Activated CD4-positive, alpha-beta T cell treated with anti-CD3 and anti-CD28 coated beads, Interleukin-10, Interleukin-2, amounts not matched to agents 100 ng/mL and 50 ng/mL, durations not matched to agents 16 hours and 8 hours (primary cell): ENCODE results near the gene LGALSL.
A peak's percentile ranks its signal among the peaks of the same experiment; 100 is the strongest.

Experiments
- DNase-seq: peaks from one replicate; pipeline ENCODE4 v3.0.0-alpha.2; 2020

LGALSL gene

DNA sequence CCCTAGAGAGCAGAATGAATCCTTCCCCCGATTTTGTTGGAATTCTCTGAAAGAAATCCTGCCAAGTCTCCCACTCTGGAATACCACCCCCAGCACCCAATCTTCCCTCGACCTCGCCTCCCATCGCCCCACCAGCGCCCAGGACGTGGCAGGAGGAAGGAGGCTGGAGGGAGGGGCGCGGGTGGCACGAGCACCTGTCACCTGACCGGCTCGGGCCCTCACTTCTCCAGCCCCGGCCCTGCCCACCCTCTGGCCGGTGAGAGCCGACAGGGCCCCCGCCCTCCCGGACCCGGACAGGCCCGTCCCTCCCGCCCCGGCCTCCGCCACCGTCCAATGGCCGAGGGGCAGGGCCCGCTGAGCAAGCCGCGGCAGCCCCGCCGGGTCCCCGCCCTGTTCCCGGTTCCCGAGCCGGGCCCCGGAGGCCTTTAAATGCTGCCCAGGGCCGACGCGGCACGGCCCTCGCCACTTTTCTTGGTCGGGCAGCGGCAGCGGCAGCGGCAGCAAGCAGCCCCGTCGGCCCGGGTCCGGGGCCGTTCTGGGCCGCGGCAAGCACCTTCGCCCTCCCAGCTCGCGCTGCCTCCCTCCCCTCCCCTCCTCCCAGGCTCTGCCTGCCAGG lies at the start of gene LGALSL:
TSS of gene LGALSL (plus strand) at position 393 of the 616 bp plus-strand sequence. CDS start 384 bp downstream, outside the sequence.
- peak; percentile 60 for DNase-seq

DNA sequence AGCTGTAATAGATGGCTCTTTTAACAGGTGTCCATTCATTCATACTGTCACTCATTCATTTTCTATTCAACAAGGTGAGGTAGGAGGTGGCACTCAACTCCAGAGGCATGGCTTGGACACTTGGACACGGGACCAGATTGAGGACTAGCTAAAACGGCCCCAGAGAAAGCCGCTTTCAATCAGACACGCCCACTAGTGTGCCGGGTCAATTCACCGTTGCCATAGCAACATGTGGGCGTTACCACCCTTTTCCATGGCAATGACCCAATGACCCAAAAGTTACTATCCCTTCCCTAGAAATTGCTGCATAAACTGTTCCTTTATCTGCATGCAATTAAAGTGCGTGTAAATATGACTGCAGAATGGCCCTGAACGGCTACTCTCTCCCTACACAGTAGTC lies 49.2 kb upstream of the LGALSL start:
- no peak for DNase-seq

DNA sequence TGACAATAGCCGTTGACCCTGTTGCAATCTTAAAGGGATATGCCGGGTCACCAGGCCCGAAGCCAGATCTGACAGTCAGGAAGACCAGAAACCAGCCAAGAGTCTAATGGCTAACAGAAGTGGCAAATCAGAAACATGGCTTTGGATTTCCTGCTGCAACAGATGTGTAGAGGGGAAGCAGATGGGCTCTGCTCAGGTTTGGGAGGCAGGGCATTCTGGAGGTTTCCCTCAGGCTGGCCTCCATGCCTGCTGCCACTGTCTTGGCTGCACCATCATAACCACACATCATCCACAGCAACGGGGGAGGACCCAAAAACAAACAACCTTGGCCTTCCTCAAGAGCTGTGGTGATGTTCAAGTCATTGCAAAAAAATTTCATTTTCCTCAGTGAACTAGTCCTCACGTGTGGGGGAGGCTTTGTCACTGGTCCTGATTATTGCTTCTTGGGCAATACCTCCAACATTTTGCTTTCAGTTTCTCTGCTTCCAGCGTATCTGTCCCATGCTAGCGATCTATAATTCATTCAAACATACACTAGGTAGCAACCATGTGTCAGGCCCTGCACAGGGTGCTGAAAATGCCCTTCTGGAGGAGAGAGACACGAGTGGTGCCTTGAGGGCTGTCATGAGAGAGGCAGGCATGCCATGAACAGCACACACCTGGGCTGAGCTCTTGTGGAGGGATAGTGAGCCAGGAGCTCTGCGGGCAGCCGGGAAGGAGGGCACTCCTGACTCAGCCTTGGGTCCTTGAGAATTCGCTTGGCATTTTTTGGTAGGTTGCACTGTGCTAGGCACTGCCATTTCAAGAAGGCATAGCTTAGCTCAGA lies 48.2 kb upstream of the LGALSL start:
- DNase-seq: no peak

DNA sequence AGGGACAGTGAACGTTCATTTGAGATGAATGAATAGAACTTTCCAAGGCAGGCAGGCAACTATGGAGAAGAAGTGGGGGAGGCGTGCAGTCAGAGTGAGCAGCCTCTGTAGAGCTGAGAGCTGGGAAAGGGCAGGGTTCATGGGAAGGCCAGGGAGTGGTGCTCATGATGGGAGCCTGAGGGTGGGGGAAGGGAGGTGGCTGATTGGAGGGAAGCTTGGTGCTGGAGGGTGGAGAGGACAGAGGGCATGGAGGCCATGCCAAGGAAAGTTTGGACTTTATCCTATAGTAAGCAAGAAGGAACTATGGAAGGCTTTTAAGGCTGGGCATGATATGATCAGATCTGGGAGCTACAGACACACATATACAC lies 47.6 kb upstream of the LGALSL start:
- no peak for DNase-seq

DNA sequence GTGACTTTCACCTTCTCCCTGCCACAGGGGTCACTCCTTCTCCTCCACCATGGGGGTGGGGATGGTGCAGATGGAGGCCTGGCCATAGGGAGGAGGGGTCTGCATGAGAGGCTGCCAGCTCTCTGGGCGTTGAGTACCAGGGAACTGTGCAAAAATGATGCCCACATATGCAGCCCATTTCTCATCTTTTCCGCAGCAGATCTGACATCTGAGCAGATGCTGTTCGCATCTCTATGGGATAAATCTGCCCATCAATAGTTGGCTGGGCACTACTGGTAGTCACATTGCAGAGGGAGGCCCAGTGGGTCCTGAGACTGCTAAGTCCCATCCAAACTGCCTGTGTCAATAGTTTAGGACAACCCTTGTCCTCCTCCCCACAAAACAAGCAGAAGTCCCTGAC lies 45.9 kb upstream of the LGALSL start:
- no peak for DNase-seq

DNA sequence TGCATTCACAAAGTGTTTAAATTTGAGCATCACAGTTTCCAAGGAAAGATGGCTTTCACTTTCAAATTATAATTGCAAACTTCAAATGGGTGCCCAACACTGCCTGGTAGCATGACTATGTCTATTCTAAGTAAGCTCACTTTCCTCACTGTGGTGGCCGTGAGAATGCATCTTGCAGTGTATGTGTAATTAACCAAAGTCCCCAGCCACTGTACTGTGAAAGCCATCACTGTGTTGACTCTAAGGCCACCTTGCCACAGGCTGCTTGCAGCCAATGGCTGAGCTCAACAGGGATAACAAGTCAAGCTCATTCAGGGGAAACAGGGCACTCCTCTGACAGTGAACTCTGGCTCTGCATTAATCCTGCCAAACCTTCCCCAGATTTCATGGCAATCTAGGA lies 43.3 kb upstream of the LGALSL start:
- DNase-seq: no peak

DNA sequence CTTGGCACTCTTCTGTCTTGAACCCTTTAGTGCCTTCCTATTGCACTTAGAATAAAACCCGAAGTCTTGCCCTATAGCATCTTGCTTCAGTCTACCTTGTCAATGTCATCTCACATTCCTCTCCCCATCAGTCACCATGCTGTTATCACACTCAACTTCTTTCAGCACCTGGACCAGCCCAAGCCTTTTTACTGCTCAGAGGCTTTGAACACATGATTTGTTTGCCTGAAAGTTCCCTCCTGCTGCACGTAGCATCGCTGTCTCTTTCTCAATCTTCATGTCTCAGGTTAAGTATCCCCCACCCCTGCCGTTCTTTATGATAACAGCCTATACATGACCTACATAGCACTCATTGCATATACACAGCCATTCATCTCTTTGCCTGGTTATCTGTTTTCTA lies 41.3 kb upstream of the LGALSL start:
- no peak for DNase-seq

DNA sequence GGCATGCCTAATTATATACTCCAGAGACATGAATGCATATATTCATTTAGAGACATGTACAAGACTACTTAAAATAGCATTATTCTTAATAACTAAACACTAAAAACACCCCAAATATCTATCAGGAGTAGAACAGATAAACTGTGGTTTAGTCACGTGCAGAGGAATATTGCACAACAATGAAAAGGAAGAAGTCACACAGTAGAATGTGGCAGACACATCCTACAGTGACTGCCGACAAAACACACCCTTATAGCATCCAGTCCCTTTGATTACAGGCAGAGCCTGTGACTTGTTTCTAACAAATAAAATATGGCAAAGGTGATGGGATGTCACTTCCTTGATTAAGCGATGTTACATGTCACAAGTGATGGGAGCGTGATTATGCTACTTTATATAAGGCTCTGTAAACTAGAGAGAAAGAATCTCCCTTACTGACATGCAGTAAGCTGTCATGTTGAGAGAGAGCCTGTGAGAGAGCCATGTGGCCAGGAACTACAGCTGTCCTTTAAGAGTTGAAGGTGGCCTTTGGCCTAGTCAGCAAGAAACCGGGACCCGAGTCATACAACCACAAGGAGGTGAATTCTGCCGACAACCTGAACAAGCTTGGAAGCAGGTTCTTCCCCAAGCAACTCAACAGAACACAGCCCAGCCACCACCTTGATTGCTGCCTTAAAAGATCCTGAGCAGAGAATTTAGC lies 39.1 kb upstream of the LGALSL start:
- DNase-seq: no peak

DNA sequence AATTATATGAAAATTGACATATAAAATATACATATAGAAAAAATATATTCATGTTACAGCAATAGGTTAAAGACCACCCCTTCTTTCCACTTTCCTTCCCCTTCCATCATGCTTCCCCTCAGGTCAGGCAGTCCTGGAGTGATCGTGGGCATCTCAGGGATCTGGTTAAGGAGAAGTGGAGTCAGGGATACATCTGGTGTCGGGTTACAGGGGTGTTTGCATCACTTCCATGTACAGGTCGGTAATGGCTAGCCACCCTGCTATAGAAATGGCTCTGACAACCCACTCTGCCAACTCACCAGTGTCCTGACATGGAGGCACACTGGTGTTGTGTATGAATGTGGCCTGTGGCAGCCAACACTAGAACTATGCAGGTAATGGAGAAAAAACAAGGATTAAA lies 36.3 kb upstream of the LGALSL start:
- DNase-seq: no peak

DNA sequence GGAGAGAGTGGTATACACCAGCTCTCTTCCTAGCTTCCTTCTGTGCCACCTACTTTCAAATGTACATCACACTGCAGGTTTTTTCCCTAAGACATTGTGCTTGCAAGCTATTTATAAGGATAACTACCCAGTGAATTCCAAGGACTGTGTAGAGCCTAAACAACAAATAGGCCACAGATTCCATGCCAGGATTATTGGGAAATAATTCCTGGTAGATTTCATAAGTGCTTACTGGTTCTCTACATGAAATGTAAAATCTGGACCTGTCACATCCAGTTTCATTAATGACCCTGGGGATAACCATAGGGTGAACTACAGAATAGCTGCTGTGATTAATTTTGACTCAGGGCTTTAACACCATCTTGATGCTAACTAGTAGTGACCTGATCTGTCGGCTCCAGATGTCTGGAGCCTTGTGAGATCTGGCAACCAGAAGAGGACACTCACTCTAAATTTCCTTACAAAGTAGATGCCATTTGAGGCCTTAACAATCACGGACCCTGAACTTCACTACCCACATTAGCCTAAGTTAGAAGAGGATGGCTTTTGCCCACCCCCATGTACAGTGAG lies 34.3 kb upstream of the LGALSL start:
- DNase-seq: no peak

DNA sequence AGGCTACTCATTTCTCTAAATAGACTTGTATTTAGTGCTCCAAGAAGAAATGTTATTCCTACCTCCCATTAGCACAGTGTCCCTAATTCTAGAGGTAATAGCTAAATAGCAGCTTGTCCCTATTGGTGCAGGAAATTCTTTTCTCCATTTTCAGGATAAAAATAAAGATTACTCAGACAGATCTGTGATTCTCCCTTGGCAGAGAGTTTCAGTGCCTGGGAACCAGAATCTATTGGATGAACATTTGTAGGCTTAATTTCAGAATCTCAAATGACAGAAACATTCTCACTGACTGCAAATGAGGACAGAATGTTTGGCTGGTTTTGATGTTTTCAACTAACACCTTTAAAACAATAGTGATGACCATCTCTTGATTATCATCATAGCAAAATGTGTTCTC lies 33.3 kb upstream of the LGALSL start:
- DNase-seq: no peak

DNA sequence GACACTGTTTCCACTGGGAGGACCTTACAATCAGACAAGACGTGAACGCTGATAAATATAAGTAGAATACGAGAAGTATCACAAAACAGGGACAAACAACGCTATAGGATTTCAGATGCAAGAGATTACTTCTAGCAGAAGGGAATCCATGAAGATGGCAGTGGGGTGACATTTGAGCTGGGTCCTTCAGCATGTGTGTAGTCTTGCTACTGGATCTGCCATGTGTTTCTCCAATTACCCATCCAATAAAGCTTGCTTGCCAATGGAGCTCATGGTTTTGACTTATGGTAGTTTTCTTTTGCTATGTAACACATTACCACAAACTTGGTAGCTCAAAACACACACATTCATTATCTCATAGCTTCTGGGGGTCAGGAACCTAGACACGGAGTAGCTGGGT lies 32.8 kb upstream of the LGALSL start:
- no peak for DNase-seq

DNA sequence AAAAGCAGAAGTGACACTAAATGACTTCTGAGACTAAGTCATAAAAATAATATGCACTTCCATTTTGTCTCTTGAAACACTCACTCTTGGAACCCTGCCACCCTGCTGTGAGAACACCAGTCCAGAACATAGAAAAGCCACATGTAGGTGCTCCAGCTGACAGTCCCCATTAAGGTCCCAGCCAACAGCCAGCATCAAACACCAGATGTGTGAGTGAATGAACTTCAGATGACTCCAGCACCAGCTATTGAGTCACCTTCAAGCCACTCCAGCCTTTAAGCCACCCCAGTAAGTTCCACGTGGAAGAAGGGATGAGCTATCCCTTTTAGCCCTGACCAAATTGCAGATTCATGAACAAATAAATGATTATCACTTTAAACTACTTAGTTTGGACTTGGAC lies 31.5 kb upstream of the LGALSL start:
- no peak for DNase-seq

DNA sequence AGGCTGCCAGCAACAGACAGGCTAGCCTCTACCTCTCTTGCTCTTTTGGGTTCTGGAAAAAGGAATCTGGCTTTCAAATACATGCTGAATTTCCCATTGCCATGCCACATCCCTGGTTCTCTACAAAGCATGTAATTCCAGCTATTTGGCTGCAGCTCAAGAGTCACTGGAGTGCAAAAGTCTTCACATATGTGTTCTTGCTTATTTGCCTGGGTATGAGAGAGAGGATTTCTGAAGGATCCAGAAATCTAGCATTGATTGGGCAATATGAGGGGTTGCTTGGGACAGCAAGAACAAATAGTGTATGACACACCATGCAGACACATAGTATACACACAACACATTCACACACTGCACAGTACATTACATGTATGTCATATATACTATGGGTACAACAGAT lies 30.7 kb upstream of the LGALSL start:
- DNase-seq: no peak

DNA sequence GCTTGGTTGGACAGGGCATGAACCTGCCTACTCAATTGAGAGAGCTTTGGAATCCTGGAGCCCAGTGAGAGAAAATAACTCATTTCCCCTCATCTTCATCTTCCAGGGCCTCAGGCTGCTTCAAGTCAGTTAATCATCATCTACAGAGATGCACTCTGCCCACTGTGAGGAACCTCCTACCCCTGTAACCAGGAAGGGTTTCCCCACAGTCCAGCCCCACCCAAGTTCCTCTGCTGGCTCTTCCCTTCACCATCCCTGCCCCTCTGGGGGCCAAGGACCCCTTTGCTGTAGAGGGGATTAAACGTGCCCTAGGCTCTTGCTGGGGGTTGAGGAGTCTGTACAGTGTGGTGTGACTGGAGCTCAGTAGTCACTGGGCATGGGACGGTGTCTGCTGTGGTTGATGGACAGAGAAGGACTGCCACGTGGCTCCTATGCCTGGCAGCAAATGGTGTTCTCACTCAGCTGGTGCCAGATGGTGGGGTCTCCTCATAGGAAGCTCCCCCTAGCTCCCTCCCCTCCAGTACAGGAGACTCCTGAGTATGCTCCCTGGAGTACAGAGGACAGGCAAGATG lies 29.5 kb upstream of the LGALSL start:
- DNase-seq: no peak

DNA sequence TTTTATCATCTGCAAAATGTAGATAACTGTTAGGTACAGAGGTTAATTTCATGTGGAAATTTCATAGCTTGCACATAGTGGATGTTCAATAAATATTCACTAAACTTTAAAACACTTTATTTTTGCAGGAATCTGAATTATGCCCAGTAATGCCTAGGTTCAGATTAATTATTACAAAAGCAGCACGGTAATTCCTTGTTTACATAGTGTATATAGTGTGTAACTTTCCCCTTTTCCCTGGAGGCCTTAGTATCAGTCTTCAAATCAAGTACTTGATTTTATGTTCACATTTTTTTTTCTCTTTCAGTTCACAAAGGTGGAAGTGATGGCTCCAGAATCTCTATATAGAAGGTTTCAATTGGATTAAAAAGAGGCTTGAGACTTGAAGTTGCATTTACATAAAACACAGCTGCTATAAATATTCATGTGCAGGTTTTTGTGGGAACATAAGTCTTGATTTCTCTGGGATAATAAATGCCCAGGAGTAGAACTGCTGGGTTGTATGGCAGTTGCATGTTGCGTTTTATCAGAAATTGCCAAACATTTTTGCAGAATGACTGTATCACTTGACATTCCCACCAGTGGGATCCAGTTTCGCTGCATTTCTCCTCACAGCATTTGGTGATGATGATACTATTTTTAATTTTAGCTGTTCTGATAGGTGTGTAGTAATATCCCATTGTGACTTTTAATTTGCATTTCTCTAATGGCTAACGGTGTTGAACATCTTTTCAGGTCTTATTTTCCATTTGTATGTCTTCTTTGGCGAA lies 27.6 kb upstream of the LGALSL start:
- no peak for DNase-seq

DNA sequence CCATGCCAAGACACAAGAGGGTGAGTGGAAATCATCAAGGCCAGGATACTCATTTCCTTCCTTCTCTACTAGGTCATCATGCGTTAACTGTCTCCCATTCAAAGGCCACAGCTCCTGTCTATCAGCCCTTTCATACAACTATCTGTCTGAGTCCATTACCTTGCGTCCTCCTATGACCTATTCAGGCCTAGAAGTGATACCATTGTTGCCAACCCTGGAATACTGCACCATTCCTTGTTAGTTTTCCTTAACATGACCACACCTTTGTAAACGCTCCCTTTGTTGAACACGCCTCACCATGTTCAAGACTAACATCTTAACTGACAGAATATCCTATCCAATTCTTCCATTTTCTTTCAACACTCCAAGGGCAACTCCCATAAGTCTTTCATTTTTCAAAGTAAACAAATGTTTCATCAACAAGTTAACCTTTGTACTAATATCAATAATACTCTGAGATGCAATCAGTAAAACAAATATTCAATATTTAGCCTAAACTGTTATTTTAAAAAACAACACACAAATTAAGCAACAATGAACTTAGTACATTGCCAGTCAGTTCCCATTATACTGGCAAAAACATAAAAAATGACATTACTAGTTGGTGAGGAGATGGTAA lies 19.8 kb upstream of the LGALSL start:
- no peak for DNase-seq

DNA sequence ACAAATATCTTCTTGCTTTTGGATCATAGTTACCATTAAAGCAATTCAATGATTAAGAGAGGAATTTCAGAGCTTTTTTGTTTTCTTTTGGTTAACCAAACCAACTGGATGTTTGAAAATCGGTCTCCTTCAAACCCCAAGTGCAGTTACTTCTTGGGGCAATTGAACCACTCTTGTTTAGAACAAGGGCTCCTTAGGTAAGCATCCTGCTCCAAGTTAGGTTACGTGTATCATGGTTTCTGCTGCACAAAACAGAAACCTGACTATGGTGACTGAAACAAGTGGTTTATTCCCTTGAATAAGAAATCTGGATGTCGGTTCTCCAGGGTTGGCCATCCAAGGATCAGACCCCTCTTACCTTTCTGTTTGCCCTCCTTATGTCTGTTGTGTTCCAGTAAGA lies 16.1 kb upstream of the LGALSL start:
- no peak for DNase-seq

DNA sequence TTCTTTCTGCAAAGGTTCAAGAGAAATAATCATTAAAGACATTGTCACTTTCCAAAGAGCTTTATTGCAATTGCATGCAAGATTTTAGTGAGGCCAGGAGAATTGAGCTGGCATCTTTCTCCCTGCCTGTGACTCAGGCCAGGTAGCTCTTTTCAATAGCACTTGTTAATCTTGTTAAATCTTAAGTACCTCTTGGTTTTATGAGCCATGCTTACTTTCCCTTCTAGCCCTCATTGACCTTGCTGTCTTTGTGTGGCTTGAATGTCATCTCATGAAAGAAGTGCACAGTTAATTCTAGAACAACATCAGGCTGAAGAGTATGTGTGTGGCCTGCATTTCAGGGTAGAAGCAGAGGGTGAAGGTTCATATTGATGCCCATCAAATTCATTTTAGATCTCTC lies 14.8 kb upstream of the LGALSL start:
- DNase-seq: no peak

DNA sequence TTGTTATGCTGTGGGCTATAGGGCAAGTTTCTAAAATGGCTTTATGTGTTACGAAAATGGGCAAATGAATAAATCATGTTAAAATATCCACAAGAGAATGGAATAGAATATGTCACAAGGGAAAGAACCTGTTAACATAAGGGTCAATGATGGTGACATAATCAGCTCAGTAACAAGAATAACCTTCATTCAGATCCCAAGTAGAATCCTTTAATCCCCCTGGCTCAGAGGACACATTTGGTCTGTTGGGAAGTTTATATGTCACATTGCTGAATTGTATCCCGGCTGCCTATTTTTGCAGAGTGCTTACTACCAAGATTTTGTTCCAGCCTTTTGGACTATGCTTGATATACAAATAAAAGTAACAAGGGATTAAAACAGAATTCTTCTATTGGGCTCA lies 13.1 kb upstream of the LGALSL start:
- DNase-seq: no peak

DNA sequence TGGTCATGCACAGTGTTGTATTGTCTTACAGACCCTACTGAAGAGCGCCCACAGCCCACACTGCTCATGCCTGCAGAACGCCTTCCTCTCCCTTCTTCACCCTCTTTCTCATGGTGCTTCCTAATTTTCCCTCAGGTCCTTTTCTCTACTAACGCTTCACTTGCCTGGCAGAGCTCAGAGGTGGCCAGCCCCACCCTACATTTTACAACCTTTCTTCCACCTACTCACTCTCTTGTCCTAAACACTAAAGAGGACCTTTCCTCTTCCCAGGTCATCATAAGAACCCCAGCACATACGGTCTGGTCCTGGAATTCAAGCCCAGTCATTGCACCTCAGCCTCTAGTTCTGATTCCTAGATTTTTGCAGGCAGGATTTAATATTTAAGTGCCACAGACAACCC lies 11.7 kb upstream of the LGALSL start:
- DNase-seq: no peak

DNA sequence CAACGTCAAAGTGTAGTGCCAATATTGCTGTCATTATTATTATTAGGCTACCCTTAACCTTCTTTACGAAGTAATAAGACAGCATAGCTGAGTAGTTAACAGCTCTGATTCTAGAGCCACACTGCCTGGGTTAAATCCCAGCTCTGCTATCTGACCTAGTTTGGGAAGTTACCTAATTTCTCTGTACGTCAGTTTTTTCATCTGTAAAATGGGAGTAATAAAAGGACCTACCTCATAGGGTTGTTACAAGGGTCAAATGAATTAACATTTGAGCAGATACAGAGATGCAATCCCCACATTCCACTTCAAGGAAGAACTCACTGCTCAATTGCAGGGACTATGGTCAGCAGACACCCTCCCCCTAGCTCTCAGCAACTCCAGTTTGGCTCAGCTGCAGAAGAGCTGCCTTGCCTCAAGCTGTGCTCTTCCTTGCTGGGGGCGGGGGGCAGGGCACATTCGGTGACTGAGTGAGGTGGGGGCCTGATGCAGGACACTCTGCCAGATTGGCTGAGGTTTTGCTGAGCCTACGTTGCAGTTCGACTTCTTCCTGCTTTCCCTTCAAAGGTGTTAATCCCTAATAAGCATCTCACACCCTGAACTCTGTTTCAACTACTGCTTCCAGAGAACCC lies 11.0 kb upstream of the LGALSL start:
- DNase-seq: no peak
